Right lobe of liver (tissue), 4 donors: ENCODE measurements around the gene TJP3.

Experiments used
- CTCF ChIP-seq, 4 donors: fragments of 200-600 bp in 3 of 4; fragments of 450-650 bp in 1 of 4; IDR thresholded peaks; one replicate each; pipeline versions ENCODE4 v1.5.1 to v1.8.0; 2016 to 2022; ENCODE audit warnings: antibody characterized with exemption in 4 of 4, mild to moderate bottlenecking in 2 of 4
- POLR2A ChIP-seq: fragments of 450-650 bp; IDR thresholded peaks from one replicate; pipeline ENCODE4 v1.6.1; 2017; ENCODE audit warnings: antibody characterized with exemption, mild to moderate bottlenecking
- donor health status: DM: no; HTN: no; CAD: no.
- donor health status: DM: no; HTN: no; CAD: no.
- donor health status: DM: no; HTN: yes; CAD: no.

- TF ChIP-seq CTCF (IDR thresholded peaks at IDR 0.05) (no peak), POLR2A (no peak)
Measured at GRCh38 chr19:3798137-3798536, 90.0 kb downstream of the TJP3 start.
